GM18858 (cell line): ENCODE results near the gene VEGFC.

Experiments
- ATAC-seq: cut with Tn5 transposase; IDR thresholded peaks from one replicate; pipeline ENCODE4 v1.9.1; 2021; ENCODE audit not compliant: unreplicated experiment

The VEGFC gene

DNA sequence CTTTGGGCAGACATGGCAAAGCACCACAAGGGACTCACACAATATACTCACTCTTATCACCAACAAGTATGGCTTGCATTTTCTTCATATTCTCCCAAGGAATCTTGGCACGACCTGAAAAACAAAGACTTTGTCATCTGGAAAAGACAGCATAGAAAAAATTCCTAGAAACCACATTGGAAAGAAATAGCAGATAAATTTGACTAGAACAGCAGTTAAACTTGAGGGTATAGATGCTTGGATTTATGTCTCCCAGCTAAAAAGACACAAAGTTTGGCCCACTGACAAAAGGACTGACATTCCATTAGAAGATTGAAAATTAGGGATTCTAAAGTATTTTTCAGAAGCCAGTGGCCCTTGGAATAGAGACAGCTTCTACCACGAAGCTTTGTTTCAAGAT, 6.9 kb upstream of the VEGFC start:
- no peak for ATAC-seq

DNA sequence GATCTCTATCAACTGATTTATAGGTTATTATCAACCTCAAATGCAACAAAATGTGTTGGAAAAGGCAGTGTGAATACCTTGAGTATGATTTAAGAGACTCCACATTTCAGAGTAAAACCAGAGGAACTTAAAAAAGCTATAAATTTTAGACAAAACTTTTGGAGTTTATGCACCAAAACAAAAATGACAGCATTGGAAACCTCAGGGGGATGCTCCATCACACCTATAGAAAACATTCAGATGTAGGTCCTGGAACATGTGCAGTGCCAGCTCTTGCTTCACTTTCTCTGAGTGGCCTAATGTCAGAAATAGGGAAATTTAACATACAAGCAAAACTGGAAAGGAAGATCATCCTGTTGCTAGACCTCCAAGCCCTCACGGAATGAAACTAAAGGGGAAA, 5.8 kb upstream of the VEGFC start:
- ATAC-seq: no peak

DNA sequence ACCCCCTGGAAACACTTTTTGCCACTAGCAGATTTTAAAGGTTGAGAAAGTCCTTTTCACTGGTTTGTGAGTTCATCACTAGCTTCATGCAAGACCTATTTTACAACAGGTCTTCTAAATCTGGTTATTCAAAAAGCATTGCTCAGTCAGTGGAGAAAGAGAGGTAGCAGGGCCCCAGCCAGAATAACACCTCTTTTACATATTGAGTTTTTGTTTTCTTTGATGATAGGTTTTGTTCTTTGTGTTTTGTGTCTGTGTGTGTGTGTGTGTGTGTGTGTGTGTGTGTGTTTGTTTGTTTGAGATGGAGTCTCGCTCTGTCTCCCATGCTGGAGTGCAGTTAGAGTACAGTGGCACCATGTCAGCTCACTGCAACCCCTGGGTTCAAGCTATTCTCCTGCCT, 2.7 kb upstream of the VEGFC start:
- ATAC-seq: no peak

DNA sequence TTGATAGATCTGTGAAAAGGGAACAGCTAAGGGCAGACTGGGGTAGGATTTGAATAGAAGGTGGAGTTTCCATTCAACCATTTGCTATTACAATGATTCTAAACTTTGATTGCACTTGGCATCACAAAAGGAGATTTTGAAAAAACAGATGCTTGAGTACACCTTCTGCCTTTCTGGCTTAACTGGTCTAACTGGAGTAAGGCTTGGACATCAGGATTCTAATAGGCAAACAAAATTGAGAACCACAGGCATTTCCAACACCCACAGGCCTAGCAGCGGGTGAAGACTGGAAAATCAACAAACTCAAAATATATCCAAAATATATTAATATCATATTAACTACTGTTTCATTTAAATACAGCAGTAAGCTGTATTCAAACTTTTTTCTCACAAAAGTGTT, 1.9 kb upstream of the VEGFC start:
- no peak for ATAC-seq

DNA sequence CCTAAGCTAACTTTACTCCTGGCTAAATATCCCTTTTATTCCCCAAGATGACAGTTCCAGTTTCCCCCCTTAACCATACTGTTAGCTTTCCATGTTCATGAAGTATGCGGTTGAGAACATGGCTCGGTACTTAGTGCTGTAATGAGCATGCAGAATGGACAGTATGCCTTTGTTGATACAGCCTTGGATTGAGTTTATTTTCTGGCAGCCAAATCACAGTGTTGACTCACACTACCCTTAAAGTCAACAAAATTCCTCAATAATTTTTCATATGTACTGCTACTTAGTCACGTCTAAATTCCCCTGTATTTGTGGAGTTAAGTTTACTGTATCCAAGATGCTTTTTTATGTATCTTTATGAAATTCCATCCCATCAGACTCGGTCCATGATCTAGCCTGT, 1.4 kb upstream of the VEGFC start:
- ATAC-seq: no peak

DNA sequence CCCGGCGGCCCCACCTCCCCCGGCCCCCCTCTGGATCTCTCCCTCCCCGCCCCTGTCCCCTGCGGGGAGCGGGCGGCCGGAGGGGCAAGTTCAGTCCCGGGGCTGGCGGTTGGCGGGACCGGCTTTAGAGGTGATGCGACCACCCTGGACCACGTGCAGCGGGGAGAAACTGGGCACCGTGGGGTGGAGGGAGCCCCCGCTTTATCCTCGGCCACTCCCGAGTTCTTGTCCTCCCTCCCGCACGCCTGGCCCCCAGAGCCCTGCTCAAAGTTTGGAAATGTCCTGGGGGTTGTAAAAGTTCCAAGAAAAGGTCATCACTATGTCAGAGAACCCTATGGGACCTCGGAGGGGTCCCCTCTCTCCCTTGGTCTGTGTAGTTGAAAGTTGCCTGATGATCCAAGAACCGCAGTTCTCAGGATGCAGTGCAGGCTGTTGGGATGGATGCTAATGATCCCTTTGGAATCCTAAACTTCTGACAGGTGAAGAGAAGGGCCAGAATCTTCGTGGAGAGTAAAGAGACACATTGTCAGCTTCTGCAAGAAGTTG, 411 bp upstream of the VEGFC start:
- ATAC-seq: no peak

DNA sequence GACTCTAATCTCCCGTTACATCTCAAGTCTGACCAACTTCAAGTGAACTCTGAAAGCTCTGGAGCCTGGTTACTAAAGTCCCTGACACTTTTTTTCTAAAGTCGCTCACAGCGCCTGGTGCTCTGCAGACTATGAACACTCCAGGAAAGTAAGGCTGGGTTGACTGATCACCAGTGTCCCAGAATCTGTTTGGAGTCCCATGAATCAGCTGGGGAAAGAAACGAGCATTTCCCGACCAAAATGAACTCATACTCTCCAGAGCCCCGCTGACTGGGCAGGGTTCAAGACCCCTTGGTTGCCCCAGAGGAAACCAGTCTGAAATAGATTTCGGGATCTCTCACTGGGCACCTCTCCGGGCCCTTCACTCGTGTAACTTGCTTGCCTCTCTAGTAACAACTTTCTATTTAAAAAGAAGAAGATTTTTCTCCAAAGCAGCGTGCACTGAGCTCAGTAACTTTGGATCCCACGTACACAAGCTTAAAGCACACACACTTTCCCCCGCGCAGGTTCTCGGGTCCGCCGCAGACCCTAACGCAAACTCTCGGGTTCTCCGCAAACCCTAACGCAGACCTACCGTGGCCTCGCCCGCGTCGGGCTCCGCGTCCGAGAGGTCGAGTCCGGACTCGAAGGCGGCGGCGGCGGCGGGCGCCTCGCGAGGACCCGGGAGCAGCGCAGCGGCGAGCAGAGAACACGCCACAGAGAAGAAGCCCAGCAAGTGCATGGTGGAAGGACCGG, 964 bp downstream of the VEGFC start:
- ATAC-seq: no peak

DNA sequence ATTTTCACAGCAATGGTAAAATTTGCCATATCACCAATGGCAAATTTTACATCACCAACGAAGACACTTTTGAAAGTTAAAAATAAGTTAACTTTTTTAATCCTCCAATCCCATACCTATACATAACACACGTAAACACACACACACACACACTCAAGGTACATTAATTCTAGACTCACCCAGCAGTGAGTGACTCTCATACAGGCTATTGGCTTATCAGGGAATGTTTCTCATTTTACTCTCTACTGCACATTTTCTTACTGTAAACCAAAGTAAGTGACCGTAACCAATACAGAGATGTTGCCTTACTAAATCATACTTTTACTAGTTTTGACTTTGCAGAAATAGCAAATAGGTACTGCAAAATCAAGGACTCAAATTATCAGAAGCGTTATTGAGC, 2.3 kb downstream of the VEGFC start:
- ATAC-seq: no peak

DNA sequence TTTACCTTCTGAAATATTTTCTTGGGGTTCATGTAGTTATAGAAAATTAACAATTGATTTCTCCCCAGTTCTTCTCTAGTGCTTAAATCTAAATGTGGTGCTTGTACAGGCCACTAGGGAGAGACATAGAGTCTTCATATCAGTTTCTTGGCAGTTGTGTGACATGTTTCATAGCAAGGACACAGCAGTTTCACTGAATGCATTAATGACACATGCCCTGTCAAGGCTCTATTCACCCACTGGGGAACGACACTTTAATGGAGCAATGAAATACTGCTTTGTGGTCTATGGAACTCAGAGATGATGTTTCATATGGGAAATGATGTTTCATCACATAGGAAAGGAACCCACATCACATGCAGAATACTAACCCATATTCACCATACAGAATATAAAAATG, 2.8 kb downstream of the VEGFC start:
- peak; percentile 66 for ATAC-seq

DNA sequence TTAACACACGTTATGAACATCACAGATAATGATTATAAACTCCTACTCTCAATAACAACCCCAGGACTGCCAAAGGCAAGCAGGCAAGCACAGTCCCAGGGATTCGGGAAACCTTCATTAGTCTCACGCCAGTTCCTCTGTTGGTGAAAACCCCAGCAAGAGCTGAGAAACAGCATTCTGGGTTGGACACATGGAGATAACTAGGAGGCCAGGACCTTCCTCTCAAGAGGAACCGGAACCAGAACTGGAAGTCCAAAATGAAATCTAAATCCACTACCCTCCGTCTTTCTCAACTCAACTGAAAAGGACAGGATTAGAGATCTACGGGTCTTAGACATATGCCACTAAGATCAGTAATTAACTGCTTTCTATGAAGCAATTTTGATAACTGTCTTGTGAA, 3.8 kb downstream of the VEGFC start:
- no peak for ATAC-seq

DNA sequence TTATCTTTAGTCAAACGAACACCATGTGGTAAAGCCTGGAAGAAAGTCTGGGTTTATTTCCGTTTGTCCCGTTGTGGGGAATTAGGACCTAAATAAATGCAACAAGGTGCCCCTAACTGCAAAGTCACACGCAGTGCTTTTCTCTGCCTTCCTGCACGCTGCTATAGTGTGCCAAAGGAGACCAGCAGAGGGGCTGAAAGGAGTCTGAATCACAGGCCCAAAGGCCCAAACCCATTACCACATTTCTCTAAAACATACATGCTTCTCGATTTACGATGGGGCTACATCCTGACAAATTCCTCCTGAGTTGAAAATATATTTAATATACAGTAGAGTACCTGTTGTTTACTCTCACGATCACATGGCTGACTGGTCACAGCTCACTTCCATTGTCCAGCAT, 4.5 kb downstream of the VEGFC start:
- ATAC-seq: no peak

DNA sequence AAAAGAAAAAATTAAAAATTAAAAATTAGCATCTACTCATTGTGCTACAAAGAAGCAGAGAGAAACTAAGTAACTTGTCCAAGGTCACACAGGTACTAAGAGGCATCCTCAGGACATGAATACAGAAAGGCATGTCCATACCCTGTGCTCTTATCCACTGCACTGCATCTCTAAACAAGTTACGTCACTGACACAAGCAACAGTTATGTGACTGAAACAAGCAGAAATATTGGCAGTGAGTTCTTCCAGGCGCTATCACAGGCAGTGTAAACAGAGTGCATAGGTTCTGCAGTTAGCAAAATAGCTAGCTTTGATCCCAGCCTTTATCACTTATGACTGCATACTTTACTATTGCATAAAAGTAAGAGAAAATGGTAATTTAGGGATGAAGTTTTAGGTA, 7.9 kb downstream of the VEGFC start:
- no peak for ATAC-seq

DNA sequence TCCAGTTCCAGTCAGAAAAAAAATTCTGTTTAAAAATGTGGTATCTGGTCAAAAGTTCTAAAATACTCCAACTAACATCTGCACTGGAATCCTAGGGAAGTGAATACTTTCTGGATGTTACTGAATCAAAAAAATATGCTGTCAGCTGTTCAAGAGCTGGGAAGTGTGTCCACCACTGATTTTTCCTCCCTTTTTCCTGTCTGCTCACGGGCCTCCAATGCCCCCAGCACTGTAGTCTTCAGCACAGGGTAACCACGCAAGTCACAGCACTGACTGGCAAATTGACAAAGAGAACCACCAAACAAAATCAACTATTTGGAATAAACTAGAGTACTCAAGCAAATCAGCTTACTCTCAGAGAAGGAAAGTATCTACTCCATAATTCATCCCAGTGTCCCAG, 9.9 kb downstream of the VEGFC start:
- no peak for ATAC-seq

DNA sequence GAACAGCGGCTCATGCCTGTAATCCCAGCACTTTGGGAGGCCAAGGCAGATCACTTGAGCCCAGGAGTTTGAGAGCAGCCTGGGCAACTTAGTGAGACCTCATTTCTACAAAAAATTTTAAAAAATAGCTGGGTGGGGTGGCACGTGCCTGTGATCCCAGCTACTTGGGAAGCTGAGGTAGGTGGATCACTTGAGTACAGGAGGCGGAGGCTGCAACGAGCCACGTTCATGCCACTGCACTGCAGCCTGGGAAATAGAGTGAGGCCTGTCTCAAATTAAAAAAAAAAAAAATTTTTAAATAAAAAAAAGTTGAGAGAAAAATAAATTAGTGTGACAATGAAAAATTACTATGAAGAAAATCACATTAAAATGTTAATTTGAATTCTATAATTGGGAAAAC, 10.5 kb downstream of the VEGFC start:
- no peak for ATAC-seq

DNA sequence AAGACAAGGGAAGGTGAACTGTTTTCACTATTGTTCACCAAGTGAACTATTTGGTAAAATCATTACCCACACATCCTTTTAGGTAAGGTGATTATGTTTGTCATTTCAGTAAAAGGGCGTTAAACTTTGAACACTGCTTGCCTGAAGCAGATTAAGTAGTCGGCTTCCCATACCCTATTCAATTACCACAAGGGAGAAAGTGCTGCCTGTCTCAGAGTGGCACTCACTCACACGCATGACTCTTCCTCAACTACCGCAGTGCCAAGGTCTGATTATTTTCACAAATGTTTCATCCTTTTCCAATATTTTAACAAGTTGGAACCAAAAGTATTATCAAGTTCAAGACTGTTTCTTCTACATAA, 11.0 kb downstream of the VEGFC start:
- ATAC-seq: no peak

DNA sequence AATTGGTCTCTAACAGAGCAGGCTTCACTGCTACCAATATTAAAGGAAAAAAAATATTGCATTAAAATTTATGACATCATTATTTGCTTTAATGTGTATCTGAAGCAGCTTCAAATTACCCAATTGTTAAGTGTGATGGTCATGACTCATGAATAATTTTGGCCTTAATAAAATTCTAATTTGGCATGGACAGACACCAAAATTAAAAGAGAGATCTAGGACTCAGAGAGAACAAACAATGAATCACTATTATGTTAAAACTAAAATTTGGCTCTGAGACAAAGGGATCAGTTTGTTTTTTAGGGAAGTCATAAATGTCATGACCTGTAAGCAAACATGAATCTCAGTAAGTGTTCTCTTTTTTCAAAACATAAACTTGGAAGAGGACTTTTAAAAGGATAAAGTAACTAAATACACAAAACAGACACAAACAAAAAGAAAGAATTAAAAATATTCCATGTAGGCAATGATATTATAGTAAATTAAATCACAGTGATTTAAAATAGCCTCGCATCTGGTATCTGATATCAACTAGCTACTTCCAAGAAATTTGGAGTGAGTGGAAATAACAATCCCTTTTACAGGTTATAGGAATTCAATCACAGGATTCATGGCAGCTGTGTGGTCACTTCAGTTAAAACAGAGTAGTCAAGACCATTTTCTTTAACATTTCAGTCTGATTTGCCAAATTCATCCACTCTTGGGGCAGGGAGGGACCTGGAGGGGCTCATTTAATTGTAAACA, 11.6 kb downstream of the VEGFC start:
- no peak for ATAC-seq

DNA sequence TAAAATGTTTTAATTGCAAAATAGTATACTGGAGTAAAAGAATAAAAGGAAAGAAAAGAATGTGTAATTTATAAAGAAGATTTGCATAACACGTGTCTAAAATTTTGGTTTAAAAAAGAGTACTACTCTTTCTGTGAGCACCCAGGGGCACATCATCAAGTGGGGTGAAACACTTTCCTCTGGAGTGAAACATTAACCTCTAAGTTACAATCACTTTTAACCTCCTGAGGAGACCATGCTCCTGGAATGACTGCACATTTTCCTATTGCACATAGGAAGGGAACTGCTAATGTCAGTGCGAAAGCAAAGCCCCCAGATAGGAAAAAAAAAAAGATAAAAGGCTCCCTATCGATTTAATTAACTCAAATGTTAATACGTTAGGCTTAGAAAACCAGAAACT, 13.3 kb downstream of the VEGFC start:
- ATAC-seq: no peak

DNA sequence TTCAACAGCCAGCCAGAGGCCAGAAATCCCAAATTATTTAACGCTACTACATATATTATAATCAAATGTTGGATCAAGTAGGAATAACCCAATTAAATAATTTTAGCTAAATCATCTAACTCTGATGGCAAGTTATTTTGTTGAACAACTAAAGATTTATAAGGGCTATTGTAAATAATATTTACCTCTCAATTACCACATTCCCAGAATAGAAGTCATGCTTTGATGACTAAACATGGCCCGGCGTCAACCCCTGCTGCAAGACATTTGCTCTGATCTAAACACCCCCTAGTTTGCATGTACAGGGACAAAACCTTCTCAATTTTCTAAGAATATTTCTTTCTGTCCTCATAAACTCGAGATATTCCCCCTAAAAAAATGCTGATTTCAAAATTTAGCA, 14.2 kb downstream of the VEGFC start:
- no peak for ATAC-seq

DNA sequence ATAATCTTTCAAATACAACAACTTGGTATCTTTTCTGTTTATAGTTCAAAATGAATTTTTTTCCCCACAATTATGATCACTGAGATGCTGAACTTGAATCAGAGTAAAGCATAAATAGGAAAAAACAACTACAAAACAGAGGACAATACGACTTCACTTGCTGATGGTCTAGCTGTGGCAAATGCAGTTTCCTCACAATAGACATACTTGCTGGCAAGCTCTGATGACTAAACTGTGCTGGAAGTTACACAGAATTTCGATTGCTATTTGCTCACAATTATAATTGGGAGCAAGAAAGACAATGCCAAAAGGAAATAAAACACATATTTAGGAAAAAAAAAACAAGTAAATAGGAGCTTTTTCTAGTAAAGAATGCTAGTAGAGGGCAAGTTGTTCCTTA, 14.7 kb downstream of the VEGFC start:
- ATAC-seq: no peak

DNA sequence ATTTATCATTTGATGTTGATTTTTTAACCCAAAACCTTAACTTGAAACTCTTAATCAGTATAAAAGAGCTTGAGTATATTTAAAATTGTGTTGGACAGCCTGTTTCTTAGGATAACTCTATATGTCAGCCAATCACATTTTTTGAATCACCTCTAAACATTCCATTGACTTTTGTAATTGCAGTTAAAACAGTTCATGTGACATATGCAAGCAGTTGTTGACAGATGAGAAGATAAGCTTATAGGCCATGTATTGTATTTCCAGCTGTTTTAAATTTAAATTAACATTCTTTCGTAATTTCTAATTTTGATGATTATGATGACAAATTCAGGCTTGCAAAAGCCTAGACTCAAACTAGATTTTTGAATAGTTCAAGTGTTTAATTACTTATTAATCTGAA, 17.4 kb downstream of the VEGFC start:
- no peak for ATAC-seq

DNA sequence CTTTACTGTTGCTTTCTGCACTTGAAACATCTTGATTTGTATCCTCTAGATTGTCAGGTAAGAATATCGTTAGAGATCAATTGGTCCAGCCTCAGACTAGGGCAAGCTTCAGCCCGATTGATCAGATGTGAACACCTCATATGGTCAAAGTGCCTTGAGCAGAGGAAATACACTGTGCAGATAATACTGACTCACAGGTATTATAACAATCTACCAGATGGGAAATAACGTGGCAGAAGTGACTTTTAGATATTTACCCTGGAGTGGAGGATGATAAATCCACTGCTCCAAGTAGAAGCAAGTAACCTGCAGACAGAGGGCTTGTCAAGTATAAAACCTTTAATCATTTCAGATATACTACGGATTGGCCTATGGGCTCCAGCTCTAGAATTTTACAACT, 17.9 kb downstream of the VEGFC start:
- ATAC-seq: no peak

DNA sequence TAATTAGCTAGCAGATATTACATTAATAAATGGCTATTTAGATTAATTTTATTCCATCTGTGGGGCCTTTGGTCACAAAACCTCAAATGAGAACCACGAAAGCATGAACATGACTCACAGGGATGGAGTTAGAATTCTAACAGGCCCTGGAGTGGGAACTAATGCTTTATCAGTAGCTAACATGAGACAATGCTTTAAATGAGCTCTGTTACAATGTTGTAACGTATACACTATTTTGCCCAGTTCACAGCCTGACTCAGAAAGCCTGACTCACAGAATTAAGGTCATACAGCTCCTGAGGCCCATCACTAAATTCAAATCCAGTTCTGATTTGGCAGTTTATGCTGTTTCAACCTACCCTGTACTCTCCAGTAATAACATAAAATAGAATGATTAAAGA, 23.2 kb downstream of the VEGFC start:
- ATAC-seq: no peak

DNA sequence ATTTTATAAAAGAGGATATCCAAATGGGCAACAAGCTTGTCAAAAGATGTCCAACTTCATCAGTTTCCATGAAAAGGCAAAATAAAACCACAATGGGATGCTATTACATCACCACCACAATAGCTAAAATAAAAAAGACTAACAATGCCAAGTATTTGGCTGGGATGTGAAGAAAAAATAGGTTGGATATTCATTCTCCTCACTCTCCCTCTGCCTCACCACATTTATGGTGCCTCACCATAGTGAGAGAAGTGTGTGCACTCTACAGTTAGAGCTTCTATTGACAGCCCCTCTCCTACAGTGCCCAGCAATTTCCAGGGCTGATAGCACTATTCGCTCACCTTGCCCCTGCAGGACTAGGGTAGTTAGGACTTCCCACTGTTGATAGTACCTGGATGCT, 25.5 kb downstream of the VEGFC start:
- no peak for ATAC-seq
